ENCODE data around the gene FKBP1A.

Gene FKBP1A

GRCh38 chr20:1392693-1393506, at the start of gene FKBP1A:
Gene FKBP1A (minus strand): TSS chr20:1393054. CDS start chr20:1392998, 56 bp downstream.
- DNase-seq (ENCODE audit: low spot score), result peak; percentile 94

- DNase-seq (ENCODE audit: low spot score), result no peak
Measured at GRCh38 chr20:1442304-1442703, 49.5 kb upstream of the FKBP1A start.

- no peak for DNase-seq (ENCODE audit: low spot score)
Measured at GRCh38 chr20:1441133-1441532, 48.3 kb upstream of the FKBP1A start.

GRCh38 chr20:1440024-1440423, 47.2 kb upstream of the FKBP1A start:
- DNase-seq (ENCODE audit: low spot score), result peak; percentile 44

GRCh38 chr20:1438361-1438760, 45.5 kb upstream of the FKBP1A start:
- no peak for DNase-seq (ENCODE audit: low spot score)

- DNase-seq (ENCODE audit: low spot score), result peak; percentile 76
Measured at GRCh38 chr20:1437235-1437904, 44.5 kb upstream of the FKBP1A start.

GRCh38 chr20:1436263-1436662, 43.4 kb upstream of the FKBP1A start:
- DNase-seq (ENCODE audit: low spot score), result no peak

- no peak for DNase-seq (ENCODE audit: low spot score)
Measured at GRCh38 chr20:1435337-1435699, 42.5 kb upstream of the FKBP1A start.

- DNase-seq (ENCODE audit: low spot score), result peak; percentile 58
Measured at GRCh38 chr20:1434571-1435336, 41.9 kb upstream of the FKBP1A start.

GRCh38 chr20:1431158-1431557, 38.3 kb upstream of the FKBP1A start:
- DNase-seq (ENCODE audit: low spot score), result no peak

GRCh38 chr20:1430004-1430451, 37.2 kb upstream of the FKBP1A start:
- DNase-seq (ENCODE audit: low spot score), result no peak

- DNase-seq (ENCODE audit: low spot score), result no peak
Measured at GRCh38 chr20:1429143-1429728, 36.4 kb upstream of the FKBP1A start.

- peak; percentile 41 for DNase-seq (ENCODE audit: low spot score)
Measured at GRCh38 chr20:1427457-1428054, 34.7 kb upstream of the FKBP1A start.

- DNase-seq (ENCODE audit: low spot score), result no peak
Measured at GRCh38 chr20:1426231-1426849, 33.5 kb upstream of the FKBP1A start.

- DNase-seq (ENCODE audit: low spot score), result no peak
Measured at GRCh38 chr20:1424336-1424735, 31.5 kb upstream of the FKBP1A start.

- peak; percentile 44 for DNase-seq (ENCODE audit: low spot score)
Measured at GRCh38 chr20:1423625-1424106, 30.8 kb upstream of the FKBP1A start.

- DNase-seq (ENCODE audit: low spot score), result no peak
Measured at GRCh38 chr20:1423206-1423605, 30.4 kb upstream of the FKBP1A start.

GRCh38 chr20:1422753-1423152, 29.9 kb upstream of the FKBP1A start:
- no peak for DNase-seq (ENCODE audit: low spot score)

GRCh38 chr20:1420066-1420465, 27.2 kb upstream of the FKBP1A start:
- no peak for DNase-seq (ENCODE audit: low spot score)

- DNase-seq (ENCODE audit: low spot score), result peak; percentile 89
Measured at GRCh38 chr20:1418350-1418749, 25.5 kb upstream of the FKBP1A start.

- DNase-seq (ENCODE audit: low spot score), result no peak
Measured at GRCh38 chr20:1417790-1418189, 24.9 kb upstream of the FKBP1A start.
